DND-41 (cell line): ENCODE measurements around the gene PPIL6.
A peak's percentile ranks its signal among the peaks of the same experiment; 100 is the strongest.

Source experiments
- ATAC-seq: fragments of 200-7000 bp; cut with Tn5 transposase; 3 replicates; pipeline ENCODE4 v1.9.1; 2021; ENCODE audit warnings: low read depth; ENCODE audit not compliant: insufficient read depth
- DNase-seq: peaks from one replicate; pipeline ENCODE4 v3.0.0-alpha.2; 2020
- H2AFZ ChIP-seq: 2 replicates; pipeline ENCODE4 v1.6.0; 2012; ENCODE audit warnings: low read depth, low read length
- H3K27ac ChIP-seq: 2 replicates; pipeline ENCODE4 v1.5.1; 2012; ENCODE audit warnings: low read length, inconsistent platforms
- H3K27me3 ChIP-seq: fragments of 200-600 bp; sonication (generic); 2 replicates; pipeline ENCODE4 v1.6.0; 2012; ENCODE audit warnings: low read length, mild to moderate bottlenecking, inconsistent platforms; ENCODE audit not compliant: insufficient read depth, poor library complexity
- H3K36me3 ChIP-seq: 2 replicates; pipeline ENCODE4 v1.5.1; 2012; ENCODE audit warnings: low read length, inconsistent platforms; ENCODE audit not compliant: insufficient read depth
- H3K4me1 ChIP-seq: 2 replicates; pipeline ENCODE4 v1.5.1; 2012; ENCODE audit warnings: mild to moderate bottlenecking, low read length; ENCODE audit not compliant: insufficient read depth
- H3K4me2 ChIP-seq: 2 replicates; pipeline ENCODE4 v1.6.0; 2012; ENCODE audit warnings: mild to moderate bottlenecking, moderate library complexity, low read length, inconsistent platforms; ENCODE audit not compliant: insufficient read depth
- H3K4me3 ChIP-seq, 2 experiments: fragments of 200-600 bp in 1 of 2; shearing (Covaris generic) in 1 of 2; 2 replicates each; pipeline ENCODE4 v1.5.1; 2012 to 2016; ENCODE audit warnings: inconsistent platforms in 2 of 2, low read length in 2 of 2, mild to moderate bottlenecking in 2 of 2, low read depth in 1 of 2, moderate library complexity in 1 of 2
- H3K79me2 ChIP-seq: 2 replicates; pipeline ENCODE4 v1.6.0; 2012; ENCODE audit warnings: low read length, inconsistent platforms; ENCODE audit not compliant: insufficient read depth
- H3K9ac ChIP-seq: 2 replicates; pipeline ENCODE4 v1.6.0; 2012; ENCODE audit warnings: low read depth, mild to moderate bottlenecking, inconsistent platforms, low read length, moderate library complexity
- H3K9me3 ChIP-seq: 2 replicates; pipeline ENCODE4 v1.5.1; 2012; ENCODE audit warnings: low read length, moderate library complexity, mild to moderate bottlenecking, inconsistent platforms; ENCODE audit not compliant: insufficient read depth, severe bottlenecking
- H4K20me1 ChIP-seq: 2 replicates; pipeline ENCODE4 v1.6.0; 2012; ENCODE audit warnings: low read length; ENCODE audit not compliant: insufficient read depth
- EZH2 ChIP-seq: IDR thresholded peaks from 3 replicates; pipeline ENCODE4 v1.6.1; 2012; ENCODE audit warnings: borderline replicate concordance, low read depth, mild to moderate bottlenecking, moderate library complexity, low read length, inconsistent platforms; ENCODE audit not compliant: severe bottlenecking
- TF ChIP-seq, protein P1 (sequence below): IDR thresholded peaks from 2 replicates; pipeline ENCODE4 v1.5.1; 2012; ENCODE audit warnings: borderline replicate concordance, low read length, moderate library complexity, mild to moderate bottlenecking; ENCODE audit not compliant: poor library complexity, severe bottlenecking; ENCODE audit errors: extremely low read depth

The PPIL6 gene

DNA sequence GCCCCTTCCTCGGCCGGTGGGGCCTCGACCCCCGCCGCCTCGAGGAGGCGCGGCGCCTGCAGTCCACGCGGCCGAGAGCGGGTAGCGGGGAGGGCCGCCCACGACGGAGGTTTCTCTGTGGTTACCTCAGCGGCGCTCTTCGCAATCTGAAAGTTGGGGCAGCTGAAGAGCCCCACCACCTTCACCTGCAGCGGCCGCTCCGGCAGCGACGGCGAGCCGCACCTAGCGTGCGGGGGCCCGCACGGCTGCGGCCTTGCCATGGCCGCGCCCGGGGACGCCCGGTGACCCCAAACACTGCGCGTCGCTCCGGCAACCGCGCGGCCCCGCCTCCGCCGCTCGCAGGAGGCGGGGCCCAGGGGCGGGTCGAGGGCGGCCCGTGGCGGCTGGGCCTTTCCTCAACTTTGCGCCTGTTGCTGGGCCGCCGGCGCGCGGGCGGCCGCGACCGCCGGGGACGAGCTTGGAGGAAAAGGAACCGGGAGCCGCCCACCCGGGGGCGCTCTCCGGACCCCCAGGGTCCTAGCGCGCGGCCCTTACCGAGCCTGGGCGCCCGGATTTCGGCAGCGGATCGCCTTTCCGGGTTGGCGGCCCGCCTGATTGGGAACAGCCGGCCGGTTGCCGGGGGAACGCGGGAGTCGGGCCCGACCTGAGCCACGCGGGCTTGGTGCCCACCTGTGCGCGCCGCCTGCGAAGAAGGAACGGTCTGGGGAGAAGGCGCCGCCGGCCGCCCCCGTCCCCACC is at the start of gene PPIL6, which contains the start of gene SMPD2:
Gene PPIL6, minus strand, starts transcription at position 298 of the 738 bp plus-strand sequence. Its CDS starts 38 bp downstream, at position 260.
Gene SMPD2, plus strand, starts transcription at position 394 of the 738 bp plus-strand sequence. CDS start 398 bp downstream, outside the sequence.
- Histone ChIP-seq H3K4me3 (peak within 1 kb of the TSS; percentile 55 to 67; a peak in 3 of 4 replicates), H3K27ac (peak within 1 kb of the TSS; percentile 61), H4K20me1 (peaks cover 10% of the 10 kb centered on the region; the same call in 1 of the 2 replicates), H3K79me2 (peaks cover 6% of the 10 kb centered on the region; the same call in 1 of the 2 replicates), H2AFZ (peak within 1 kb of the TSS; percentile 77), H3K9ac (peak within 1 kb of the TSS; percentile 82), H3K4me2 (peak within 1 kb of the TSS; percentile 93), H3K9me3 (no peaks in the 10 kb centered on the region), H3K36me3 (peaks cover 36% of the 10 kb centered on the region), H3K27me3 (no peaks in the 10 kb centered on the region), H3K4me1 (peaks cover 33% of the 10 kb centered on the region)
- TF ChIP-seq, protein P1, sequence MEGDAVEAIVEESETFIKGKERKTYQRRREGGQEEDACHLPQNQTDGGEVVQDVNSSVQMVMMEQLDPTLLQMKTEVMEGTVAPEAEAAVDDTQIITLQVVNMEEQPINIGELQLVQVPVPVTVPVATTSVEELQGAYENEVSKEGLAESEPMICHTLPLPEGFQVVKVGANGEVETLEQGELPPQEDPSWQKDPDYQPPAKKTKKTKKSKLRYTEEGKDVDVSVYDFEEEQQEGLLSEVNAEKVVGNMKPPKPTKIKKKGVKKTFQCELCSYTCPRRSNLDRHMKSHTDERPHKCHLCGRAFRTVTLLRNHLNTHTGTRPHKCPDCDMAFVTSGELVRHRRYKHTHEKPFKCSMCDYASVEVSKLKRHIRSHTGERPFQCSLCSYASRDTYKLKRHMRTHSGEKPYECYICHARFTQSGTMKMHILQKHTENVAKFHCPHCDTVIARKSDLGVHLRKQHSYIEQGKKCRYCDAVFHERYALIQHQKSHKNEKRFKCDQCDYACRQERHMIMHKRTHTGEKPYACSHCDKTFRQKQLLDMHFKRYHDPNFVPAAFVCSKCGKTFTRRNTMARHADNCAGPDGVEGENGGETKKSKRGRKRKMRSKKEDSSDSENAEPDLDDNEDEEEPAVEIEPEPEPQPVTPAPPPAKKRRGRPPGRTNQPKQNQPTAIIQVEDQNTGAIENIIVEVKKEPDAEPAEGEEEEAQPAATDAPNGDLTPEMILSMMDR = peak; percentile 19
- TF ChIP-seq EZH2 = no peak
- DNase-seq (peak; percentile 85), ATAC-seq (peak; percentile 84)

DNA sequence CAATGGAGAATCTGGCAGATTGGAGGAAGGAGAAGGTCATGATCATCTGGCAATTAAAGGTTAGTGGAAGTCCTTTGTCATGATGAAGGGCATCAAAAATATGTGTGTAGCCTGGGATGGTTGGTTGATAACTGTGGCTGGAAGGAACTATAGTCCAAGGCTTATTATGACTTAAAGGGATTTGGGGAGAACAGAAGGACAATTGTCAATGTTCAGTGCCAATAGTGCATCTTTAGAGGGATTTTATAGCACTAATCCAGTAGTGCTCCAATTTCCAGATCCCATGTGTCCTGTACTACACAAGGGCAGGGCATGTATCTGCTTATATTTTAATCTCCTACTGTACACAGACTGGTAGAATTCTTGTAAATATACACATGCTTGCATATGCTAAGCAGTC is 47.6 kb upstream of the PPIL6 start:
- Histone ChIP-seq H3K4me2 (no peak overlapping the region), H2AFZ (no peak overlapping the region), H3K9ac (no peak overlapping the region), H3K9me3 (no peaks in the 10 kb centered on the region), H3K79me2 (no peaks in the 10 kb centered on the region), H3K36me3 (no peaks in the 10 kb centered on the region), H3K4me1 (peaks cover 38% of the 10 kb centered on the region), H3K27ac (no peak overlapping the region), H4K20me1 (no peaks in the 10 kb centered on the region), H3K4me3 (no peak overlapping the region), H3K27me3 (no peaks in the 10 kb centered on the region)
- ATAC-seq (no peak), DNase-seq (no peak)
- no peak for TF ChIP-seq EZH2
- TF ChIP-seq, protein P1 = no peak

DNA sequence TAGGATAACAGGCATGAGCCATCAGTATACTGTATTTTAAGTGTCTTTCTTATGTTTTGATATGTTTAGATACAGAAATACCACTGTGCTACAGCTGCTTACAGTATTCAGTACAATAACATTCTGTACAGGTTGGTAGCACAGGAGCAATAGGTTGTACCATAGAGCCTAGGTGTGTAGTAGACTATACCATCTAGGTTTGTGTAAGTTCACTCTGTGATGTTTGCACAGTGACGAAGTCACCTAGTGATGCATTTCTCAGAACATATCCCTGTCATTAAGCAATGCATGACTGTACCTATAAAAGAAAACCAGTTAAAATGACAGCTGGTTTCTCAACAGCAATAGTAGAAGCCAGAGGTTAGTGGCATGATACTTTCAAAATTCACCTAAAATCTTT is 45.6 kb upstream of the PPIL6 start:
- ATAC-seq = no peak

More for the DNA sequence above, 45.6 kb upstream of the PPIL6 start:
- TF ChIP-seq EZH2 = no peak
- TF ChIP-seq, protein P1 = no peak
- Histone ChIP-seq H3K9ac (no peak overlapping the region), H3K79me2 (peaks cover 19% of the 10 kb centered on the region), H3K9me3 (no peaks in the 10 kb centered on the region), H2AFZ (no peak overlapping the region), H3K4me3 (no peak overlapping the region), H3K27ac (no peak overlapping the region), H3K27me3 (no peaks in the 10 kb centered on the region), H3K4me1 (peaks cover 35% of the 10 kb centered on the region), H4K20me1 (peaks cover 5% of the 10 kb centered on the region; the same call in 1 of the 2 replicates), H3K36me3 (peaks cover 9% of the 10 kb centered on the region), H3K4me2 (no peak overlapping the region)
- DNase-seq = no peak
